ENCODE measurements around the gene MCAT.
"Not testable (repeated sequence)": the region's sequence is repeated elsewhere in the genome, so short reads cannot be mapped to it uniquely, and the experiment has no call there.

MCAT gene

DNA sequence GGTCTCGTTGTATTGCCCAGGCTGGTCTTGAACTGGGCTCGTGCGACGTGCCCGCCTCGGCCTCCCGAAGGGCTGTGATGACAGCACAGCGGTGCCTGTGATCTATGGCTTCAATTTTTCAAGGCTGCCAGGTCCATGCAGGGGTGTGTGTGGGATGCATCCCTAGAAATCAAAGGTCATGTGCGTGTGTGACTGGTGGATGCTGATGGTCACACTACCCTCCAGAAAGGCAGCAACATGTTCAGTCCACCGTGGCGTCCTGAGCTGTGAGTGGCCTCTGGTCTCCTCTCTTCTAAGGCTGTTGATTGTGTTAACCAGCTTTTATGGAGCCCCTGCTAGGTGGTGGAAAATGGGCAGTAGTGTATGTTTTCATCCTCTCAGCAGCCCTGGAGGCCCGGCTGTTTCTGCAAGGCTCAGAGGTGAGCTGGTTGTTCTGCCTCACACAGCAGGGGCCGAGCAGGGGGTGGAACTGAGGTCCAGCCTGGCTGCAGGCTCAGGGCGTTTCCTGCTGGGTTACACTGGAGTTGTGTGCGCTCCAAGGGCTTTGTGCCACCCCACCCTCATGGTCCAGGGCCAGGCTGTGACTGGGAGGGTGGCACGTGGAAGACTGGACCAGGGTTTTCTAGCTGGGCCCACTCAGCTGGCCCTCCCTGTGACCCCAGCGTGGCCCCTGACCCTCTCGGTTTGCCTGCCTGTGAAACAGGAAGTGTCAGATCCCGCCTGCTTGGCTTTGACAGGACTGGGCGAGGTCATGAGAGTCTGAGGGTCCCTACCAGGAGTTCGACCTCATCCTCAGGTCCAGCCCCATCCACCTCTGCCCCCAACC lies 25.0 kb downstream of the MCAT start:
- DNase-seq, result no peak

DNA sequence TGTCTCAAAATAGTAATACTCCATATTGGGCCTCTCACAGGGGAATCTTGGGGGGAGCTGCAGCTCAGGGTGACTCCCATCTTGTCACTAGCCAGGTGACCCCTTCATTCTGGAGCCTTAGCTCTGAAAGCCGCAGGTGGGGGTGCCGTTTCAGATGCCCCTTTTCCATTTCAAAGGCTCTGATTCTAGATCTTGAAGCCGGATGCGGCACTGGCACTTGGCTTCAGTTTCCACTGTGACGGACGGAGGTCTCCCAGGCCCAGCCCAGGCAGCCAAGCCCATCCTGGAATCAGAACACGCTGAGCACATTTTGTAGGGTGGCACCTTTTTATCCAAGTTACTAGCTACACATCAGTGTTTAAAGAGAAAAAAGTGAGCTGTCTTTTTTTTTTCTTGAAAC lies 26.3 kb downstream of the MCAT start:
- DNase-seq, result no peak

DNA sequence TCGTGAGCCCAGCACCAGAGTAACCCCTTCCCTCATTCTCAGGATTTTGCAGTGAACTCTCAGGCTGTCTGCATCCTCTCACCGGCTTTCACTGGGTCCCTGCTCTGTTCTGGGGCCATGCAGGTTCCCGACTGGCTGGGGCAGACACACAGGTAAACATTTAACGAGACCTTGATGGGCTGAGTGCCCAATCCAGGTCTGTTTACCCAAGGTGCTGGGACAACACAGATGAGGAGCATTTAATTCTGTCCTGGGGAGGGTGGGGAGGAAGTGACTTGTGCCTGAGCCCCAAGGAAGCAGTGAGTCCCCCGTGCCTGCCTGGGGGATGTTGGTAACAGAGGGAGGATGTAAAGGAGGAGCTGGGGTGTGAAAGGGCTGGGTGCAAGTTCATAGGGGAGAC lies 28.2 kb downstream of the MCAT start:
- no peak for DNase-seq

DNA sequence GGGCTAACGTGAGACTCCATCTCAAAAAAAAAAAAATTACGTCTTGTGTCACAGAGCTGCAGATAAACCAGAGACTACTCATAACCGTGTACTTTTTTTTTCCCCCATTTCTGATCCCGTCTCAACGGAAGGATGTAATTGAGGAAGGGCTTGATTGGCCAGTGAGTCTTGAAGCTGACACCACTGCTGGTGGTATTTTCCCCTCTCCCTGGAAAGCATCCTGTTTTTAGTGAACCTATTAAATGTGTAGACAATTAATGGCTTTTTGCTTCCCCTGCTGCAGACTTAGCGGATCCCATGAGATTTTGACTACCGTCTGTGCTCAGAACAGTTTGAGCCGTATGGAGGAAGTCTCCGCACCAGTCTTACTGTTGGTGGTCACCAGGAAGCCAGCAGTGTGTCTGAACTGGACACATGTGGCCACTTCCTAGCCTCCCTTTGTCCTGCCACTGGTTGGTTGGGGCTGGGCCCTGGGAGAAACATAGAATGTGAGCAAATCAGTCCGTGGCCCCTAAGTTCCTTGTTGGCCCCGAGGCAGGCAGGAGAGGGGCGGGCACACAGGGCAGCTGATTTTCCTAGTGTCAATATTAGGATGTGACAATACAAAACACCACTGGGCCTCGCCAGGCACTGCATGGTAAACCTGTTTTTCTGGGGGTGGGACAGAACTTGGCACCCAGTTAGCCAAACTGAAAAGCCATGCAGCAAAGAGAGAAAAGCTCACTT lies 29.5 kb downstream of the MCAT start:
- DNase-seq, result no peak

DNA sequence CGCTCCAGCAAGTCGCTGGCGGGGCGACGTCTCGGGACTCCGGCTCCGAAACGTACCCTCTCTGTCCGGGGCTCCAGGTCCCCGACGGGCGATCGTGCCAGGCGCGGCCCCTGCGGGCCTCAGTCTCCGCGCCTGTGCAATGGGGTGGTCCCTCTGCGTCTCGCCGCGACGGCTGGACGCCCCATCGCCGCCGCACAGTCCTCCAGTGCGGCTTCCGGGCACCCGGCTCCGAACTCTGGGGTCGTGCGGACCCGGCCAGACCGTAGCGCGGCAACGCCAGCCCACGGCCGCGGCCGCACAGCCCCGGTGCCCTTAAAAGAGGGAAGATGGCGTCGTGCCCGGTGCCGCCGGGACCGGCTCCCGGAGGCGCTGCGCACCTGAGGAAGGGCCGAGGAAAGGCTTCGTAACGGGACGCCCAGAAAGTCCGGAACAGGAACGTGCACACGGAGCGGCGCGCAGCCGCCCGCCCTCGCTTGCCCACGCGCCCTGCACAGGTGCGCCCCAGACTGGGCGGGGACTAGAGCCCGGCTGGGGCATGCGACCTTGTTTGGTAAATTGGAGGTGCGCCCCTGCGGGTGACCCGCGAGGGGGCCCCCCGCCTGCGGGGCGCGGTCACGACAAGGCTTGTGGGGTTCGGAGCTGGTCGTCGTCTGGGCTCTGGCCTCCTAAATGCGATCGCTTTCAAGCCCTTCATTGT lies 32.1 kb downstream of the MCAT start:
- DNase-seq, result no peak

DNA sequence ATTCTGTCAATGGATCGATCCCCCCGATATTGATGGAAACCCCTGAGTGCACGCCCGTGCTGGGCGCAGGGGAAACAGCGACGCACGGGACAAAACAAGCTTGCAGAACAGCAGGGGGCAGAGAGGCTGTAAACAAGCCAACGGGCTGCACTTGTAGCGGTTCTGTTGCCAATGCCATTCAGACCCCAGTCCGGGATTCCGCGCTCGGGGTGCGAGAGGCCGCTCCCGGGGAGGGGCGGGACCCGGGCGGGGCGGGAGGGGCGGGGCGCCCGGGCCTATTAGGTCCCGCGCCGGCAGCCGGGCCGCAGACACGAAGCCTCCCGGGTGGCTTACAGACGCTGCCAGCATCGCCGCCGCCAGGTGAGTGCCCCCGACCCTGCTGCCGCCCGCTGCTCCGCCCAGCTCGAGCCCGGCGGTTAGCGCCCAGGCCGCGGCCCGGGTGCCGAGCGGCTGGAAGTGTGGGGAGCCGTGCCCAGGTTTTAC lies 32.7 kb downstream of the MCAT start, which contains the start of gene BIK:
BIK (plus strand) TSS at position 307 of the 483 bp plus-strand sequence. CDS start 13,273 bp downstream, outside the sequence.
- DNase-seq, result peak; percentile 53

DNA sequence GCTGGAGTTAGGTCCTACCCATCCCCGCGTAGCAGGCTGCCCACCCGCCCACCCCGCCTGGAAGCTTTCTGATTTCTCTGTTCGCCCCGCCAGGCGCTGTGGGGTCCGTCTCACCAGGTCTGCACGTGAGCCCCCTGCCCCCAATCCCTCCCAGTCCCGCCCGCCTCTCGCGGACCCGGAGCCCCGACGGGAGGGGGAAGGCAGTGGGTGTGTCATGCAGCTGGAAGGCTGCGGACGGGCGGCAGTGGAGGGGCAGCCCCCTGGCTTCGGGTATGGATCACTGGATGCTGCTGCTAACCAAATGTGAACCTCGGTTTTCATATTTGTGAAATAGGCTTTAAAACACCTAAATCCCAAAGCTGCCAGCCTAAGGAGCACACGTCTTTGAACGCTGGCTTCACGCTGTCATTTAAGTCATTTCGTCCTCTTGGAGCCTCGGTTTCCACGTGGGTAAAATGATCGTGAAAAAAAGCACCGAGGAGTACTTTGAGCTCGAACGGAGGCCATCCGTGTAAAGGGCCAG lies 33.2 kb downstream of the MCAT start:
- no peak for DNase-seq

DNA sequence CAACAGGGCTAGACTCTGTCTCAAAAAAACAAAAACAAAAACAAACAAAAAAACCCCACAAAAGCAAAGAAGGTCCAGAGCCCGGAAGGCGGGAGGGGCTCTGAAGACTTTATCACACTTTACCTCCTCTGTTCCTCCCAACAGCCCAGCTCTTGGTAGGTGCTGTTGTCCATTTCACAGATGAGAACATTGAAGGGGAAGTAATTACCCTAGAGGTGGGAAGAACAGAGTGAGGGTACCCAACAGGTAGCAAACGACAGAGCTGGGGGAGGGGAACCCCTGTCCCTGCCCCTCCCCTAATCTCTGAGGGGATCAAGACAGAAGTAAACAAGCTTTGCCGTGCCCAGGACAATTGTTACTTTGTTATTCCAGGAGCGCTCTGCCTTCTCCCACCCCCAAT lies 33.7 kb downstream of the MCAT start:
- no peak for DNase-seq

DNA sequence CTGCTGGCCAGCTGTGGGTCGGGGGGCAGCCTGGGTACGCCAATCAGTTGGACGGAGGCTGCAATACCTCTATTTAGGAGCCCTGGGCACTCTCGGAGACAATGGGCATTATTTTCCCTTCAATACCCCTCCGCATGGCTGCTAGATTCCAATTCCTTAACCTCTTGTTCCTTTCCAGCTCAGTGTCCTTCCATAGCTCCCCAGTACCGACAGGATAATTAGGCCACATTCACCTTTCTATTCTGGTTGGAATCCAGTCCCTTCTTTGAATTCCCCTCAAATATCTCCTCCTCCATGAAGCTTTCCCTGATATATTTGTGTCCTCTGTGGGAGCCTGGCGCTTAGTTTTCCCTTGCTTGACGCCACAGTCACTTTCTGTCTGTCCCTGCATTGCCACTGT lies 36.9 kb downstream of the MCAT start:
- no peak for DNase-seq

DNA sequence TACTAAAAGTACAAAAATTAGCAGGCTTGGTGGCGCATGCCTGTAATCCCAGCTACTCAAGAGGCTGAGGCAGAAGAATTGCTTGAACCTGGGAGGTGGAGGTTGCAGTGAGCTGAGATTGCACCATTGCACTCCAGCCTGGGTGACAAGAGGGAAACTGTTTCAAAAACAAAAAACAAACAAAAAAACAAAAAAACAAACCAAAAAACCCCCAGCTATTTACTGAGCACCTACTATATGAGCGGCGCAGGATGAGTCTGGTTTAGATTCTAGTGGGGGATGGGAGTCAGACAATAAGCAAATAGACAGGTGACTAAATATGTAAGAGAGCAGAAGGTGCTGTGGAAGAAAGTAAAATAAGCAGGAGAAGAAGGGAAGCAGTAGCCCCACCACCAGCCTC lies 38.2 kb downstream of the MCAT start:
- DNase-seq, result not testable (repeated sequence)

DNA sequence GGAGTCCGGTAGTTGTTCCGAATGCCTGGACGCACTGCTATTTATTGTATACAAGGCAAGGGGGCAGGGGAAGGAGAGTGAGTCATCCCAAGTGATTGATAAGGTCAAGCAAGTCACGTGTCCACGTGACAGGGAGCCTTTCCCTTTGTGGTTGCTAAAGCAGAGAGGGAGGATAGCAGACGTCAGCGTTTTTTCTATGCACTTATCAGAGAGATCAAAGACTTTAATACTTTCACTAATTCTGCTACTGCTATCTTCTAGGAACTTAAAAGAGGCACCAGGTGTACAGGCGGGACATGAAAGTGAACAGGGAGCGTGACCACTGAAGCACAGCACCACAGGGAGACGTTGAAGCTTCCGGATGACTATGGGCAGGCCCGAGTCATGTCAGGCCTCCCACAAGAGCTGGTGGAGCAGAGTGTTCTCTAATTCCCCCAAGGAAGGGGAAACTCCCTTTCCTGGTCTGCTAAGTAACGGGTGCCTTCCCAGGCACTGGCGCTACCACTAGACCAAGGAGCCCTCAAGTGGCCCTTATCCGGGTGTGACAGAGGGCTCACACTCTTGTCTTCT lies 39.1 kb downstream of the MCAT start:
- DNase-seq, result not testable (repeated sequence)

DNA sequence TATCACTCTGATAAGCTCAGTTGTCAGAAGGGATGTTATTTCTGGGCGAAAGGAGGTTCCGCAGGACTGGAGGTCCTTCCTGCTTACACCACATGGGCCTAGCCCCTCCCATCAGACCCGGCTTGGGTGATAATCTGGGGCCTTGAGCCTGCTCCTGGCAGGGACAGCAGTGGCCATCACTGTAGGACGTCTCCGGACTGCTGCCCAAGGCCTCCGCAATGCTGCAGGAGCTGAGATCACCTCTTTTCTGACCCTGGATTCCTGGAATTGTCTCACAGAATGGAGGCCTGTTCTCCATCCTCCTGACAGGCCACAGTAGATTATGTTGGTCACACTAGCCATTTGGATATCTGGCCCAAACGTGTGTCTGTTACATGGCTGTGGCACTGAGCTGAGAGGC lies 41.9 kb downstream of the MCAT start:
- no peak for DNase-seq

DNA sequence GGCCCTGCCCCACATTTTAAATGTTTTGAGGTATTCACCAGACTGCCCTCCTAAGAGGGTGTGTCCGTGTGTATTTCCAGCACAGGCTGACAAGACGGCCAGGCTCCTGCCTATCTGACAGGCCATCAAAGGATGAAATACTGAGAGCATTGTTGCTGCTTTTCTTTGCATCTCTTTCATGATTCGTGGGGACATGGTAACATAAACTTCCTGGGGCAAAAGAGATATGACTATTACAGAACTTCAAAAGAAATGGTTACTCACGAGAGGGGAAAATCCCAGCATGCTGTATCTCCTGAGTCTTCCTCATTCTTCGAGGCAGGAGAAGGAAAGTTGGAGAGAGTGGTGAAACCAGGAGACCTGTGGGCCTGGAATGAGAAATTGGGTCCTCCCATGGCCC lies 43.0 kb downstream of the MCAT start:
- no peak for DNase-seq

DNA sequence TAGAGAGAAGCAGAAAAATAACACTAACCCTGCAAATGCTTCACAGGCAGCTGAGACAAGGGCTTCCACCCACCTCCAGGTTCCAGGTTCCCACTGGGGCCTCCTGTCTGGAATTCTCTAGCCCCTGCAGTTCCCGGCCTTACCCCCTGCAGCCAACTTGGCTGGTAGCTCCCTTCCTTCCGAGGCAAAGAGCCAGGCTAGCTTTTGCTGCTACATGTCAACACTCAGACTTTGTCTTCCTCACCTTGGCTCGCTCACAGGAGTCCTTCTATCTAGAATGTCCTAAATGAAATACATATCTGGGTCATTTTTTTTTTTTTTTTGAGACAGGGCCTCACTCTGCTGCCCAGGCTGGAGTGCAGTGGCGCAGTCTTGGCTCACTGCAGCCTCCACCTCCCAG lies 44.1 kb downstream of the MCAT start:
- DNase-seq, result no peak

DNA sequence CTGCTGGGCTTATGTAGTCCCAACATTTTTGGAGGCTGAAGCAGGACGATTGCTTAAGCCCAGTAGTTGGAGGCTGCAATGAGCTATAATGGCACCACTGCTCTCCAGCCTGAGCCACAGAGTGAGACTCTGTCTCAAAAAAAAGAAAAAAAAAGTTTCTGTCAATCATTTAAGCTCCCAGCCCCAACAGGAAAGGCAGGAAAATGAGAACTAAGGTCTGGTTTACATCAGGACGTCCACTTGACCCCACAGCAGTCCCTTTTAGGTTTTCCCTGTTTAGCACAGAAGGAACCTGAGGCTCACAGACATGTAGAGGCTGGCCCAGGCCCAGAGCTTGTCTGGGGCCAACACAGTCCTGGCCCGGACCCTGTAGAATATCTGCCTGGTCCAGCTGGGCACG lies 44.8 kb downstream of the MCAT start:
- no peak for DNase-seq

DNA sequence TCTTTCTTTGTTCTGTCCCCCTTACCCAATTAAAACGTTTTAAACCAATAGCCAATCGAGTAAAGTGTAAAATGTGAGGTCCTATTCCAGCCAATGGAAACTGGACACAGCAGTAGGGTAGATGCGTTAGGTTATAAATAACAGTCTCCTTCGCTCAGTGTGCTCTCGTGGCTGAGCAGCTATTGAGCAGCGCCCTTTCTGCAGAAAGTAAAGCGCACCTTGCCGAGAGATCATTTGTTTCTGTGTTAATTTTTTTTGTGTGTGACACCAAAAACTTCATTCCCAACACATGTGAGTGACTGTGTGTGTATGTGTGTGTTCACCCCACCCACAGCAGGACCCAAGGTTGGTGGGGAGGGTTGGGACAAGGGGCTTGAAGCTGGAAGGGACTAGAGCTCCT lies 46.8 kb downstream of the MCAT start:
- DNase-seq, result no peak

DNA sequence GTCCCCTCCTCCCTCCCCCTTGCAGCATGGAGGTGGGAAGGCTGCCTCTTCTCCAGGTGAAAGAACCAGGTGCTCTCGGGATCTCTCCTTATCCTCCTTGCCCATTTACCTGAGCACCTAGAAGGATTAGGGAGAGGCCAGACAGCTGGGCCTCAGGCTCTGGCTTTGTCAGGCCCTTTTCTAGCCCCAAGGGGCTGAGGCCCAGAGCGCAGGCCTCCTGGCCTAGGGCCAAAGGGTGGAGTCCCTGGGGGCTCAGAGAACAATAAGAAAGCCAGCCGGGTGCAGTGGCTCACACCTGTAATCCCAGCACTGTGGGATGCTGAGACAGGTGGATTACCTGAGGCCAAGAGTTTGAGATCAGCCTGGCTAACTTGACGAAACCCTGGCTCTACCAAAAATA lies 48.6 kb downstream of the MCAT start:
- DNase-seq, result no peak

DNA sequence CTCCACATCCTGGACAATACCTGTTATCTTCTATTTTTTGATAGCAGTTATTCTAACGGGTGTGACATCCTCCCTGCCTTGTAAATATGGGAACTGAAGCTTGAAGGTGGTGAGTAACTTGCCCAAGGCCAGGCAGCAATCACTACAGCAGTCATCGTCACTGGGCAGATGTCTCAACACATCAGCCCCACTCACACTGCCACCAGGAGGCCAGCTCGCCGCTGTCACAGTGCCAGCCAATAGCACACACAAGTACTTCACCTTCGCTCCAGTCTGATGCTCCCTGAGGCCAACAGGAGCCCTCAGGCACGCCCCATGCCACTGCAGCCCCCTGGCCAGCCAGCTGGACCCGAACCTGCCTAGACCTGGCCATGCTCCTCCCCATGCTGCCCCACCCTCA lies 49.1 kb downstream of the MCAT start:
- DNase-seq, result peak; percentile 53

DNA sequence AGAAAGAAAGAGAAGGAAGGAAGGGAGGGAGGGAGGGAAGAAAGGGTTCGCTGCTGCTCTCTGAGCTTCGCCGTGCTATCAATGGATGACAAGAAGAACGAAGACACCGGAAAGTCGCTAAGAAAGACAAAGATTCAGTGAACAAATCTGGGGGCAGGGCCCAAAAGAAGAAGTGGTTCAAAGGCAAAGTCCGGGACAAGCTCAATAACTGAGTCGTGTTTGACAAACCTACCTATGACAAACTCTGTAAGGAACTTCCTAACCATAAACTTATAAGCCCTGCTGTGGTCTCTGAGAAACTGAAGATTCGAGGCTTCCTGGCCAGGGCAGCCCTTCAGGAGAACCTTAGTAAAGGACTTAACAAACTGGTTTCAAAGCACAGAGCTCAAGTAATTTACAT lies 51.1 kb downstream of the MCAT start:
- no peak for DNase-seq

DNA sequence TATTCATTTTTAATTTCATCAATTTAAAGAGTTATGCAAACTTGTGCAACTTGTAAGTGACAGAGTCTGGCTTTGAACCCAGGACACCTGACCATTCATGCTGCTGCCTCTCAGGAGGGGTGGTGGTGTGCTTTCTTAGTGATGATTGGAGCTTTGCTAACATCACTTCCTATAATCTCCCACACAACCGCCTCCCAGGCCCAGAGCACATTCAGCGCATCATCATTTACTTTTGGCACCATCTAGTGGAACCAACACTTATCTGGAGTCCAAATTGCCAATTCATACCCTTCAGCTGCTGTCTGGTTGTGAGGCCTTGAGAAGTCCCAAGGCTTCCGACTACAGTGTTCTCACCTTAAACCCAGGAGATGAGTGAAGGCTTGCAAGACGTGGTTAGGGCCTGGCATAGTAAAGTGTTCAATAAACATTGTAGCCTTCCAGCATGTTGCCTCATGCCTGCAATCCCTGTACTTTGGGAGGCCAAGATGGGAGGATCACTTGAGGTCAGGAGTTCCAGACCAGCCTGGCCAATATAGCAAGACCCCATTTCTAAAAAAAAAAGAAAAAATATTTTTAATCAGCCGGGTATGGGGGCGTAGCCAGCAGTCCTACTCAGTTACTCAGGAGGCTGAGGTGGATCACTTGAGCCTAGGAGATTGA lies 52.9 kb downstream of the MCAT start:
- DNase-seq, result peak; percentile 87

DNA sequence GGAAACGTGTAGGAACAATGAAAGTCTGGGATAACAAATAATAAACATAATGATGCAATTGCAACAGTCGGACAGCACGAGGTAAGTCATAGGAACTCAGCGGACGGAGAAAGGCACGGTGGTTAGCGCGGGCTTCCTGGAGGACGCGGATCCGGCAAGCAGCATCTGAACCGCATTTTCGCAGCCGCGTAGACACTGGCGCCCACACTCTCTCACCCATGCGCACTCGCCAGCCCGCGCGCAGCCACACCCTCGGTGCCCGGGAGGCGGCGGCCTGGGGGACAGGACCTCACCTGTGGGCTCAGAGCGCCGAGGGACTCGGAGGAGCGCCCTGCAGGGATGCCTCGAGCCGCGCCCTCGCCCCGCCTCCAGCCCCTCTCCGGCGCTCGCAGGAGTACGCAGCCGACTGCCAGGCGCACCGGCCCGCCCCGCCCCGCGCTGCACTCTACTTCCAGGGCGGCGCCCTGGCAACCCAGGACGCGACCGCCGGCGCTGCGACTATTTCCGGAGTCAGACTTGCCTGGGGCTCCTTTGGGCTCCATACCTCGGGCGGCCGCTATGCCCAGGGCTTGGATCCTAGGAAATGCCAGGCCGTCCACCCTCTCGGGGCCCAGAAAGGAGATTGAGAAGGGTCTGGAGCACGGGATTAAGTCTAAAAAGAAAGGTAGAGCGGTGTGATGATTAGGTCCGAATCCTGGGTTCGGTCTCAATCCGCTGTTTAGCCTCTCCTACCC lies 54.0 kb downstream of the MCAT start, which contains the start of gene TTLL1:
TTLL1 (minus strand) TSS at position 408 of the 734 bp plus-strand sequence. CDS start 13,805 bp downstream, outside the sequence.
- peak; percentile 89 for DNase-seq

DNA sequence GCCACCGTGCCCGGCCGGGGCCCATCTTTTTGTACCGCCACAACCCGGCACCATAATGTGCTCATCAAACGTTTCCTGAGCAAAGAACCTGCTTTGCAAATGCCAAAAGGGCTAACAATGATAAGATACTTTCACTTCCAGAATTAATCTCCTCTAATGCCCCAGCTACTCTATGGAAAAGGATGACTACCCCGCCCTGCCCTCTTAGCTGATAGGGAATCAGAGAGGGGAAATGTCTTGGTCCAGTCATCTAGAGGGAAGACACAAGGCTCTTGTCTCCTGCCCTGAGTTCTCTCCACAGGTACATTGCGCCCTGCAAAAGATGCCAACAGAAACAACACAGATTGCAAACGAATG lies 54.6 kb downstream of the MCAT start:
- peak; percentile 22 for DNase-seq

Measured in EL (cell line).